Measurements from ENCODE around the gene ATG9B. TPM values are rescaled to one million over a fixed set of nuclear protein-coding genes. Genes with fewer than 3 reads are reported as not detected.

ATG9B gene
- polyA plus RNA-seq, 1 of the 3 experiments (the other 2 are of a cell fraction) = 0.67 TPM

- no peak for TF ChIP-seq CTCF (IDR thresholded peaks at IDR 0.05)
- 0 out of 2 replicates have a peak, but pooled peaks have one; percentile 7 for TF ChIP-seq YY1 (IDR thresholded peaks at IDR 0.05; ENCODE audit: low read depth)
- TF ChIP-seq ELF1 (IDR thresholded peaks at IDR 0.05) = no peak
- TF ChIP-seq, protein P1, sequence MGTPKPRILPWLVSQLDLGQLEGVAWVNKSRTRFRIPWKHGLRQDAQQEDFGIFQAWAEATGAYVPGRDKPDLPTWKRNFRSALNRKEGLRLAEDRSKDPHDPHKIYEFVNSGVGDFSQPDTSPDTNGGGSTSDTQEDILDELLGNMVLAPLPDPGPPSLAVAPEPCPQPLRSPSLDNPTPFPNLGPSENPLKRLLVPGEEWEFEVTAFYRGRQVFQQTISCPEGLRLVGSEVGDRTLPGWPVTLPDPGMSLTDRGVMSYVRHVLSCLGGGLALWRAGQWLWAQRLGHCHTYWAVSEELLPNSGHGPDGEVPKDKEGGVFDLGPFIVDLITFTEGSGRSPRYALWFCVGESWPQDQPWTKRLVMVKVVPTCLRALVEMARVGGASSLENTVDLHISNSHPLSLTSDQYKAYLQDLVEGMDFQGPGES (IDR thresholded peaks at IDR 0.05; ENCODE audit: low read depth, low read length) = no peak
- no peak for TF ChIP-seq USF2 (IDR thresholded peaks at IDR 0.05; ENCODE audit: borderline replicate concordance, low read depth, low read length)
- TF ChIP-seq GABPA (IDR thresholded peaks at IDR 0.05; ENCODE audit: low read depth) = no peak
- TF ChIP-seq, protein P2, sequence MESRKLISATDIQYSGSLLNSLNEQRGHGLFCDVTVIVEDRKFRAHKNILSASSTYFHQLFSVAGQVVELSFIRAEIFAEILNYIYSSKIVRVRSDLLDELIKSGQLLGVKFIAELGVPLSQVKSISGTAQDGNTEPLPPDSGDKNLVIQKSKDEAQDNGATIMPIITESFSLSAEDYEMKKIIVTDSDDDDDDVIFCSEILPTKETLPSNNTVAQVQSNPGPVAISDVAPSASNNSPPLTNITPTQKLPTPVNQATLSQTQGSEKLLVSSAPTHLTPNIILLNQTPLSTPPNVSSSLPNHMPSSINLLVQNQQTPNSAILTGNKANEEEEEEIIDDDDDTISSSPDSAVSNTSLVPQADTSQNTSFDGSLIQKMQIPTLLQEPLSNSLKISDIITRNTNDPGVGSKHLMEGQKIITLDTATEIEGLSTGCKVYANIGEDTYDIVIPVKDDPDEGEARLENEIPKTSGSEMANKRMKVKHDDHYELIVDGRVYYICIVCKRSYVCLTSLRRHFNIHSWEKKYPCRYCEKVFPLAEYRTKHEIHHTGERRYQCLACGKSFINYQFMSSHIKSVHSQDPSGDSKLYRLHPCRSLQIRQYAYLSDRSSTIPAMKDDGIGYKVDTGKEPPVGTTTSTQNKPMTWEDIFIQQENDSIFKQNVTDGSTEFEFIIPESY (IDR thresholded peaks at IDR 0.05; ENCODE audit: borderline replicate concordance, low read depth) = peak; percentile 66; the same call in 1 of the 2 replicates
- TF ChIP-seq MEF2A (IDR thresholded peaks at IDR 0.05; ENCODE audit: borderline replicate concordance, low read depth) = no peak
Observed at GRCh38 chr7:151038951-151039849, 14.9 kb upstream of the ATG9B start (continued).

DNA sequence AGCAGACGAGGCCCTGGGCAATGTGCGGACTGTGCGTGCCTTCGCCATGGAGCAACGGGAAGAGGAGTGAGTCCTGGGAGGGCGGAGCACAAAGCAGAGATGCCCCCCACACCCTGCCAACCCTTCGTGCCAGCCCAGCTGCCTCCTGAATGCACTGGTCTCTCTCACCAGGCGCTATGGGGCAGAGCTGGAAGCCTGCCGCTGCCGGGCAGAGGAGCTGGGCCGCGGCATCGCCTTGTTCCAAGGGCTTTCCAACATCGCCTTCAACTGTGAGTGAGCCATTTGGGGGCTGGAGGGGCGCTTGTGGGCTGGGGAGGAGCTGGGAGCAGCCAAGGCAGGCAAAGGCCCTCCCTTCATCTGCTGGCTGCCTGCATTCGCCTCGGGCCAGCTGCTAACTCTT, 11.6 kb upstream of the ATG9B start:
- peaks cover 25% of the 10 kb centered on the region for H3F3A ChIP-seq (replicated peaks; ENCODE audit: insufficient read depth)
- TF ChIP-seq TCF12 (IDR thresholded peaks at IDR 0.05) = no peak
- TF ChIP-seq GABPA (IDR thresholded peaks at IDR 0.05; ENCODE audit: low read depth) = no peak
- no peak for TF ChIP-seq RFX5 (IDR thresholded peaks at IDR 0.05; ENCODE audit: low read length)
- no peak for TF ChIP-seq SMC3 (IDR thresholded peaks at IDR 0.05; ENCODE audit: low read depth, low read length)
- no peak for TF ChIP-seq FOSL2 (IDR thresholded peaks at IDR 0.05; ENCODE audit: borderline replicate concordance, low read depth)
- peaks cover 12 to 52% of the 10 kb centered on the region in 2 experiments for H3K36me3 ChIP-seq (replicated peaks in 1 of 2; ENCODE audit: control insufficient read depth in 1 of 2, insufficient read depth in 2 of 2, low read length in 1 of 2)
- CTCF ChIA-PET = interaction anchor here (0.7 to 9.5 kb wide), 4 partner anchors 17 to 88 kb away, joined by 3 to 59 read pairs (median 4); no protein-coding TSS in a partner anchor
- peaks cover 22% of the 10 kb centered on the region for H3K79me2 ChIP-seq (ENCODE audit: insufficient read depth)
- H3K27ac ChIP-seq (ENCODE audit: low read depth in 2 of 2, low read length in 1 of 2) = no peak overlapping the region
- no peak overlapping the region for H3K4me3 ChIP-seq (ENCODE audit: low read depth in 2 of 2, low read length in 1 of 2)
- H2AFZ ChIP-seq (ENCODE audit: low read depth) = no peak overlapping the region
- no peaks in the 10 kb centered on the region for H3K9me2 ChIP-seq
- no peak for DNase-seq
- no peak overlapping the region for H3K4me2 ChIP-seq
- H3K27me3 ChIP-seq (ENCODE audit: insufficient read depth) = no peaks in the 10 kb centered on the region
- H3K9ac ChIP-seq = no peak overlapping the region
- H4K20me1 ChIP-seq (ENCODE audit: insufficient read depth) = no peaks in the 10 kb centered on the region
- WGBS (ENCODE audit: low lambda C conversion rate) = 95% methylated on average over 14 of the region's 17 CpGs
- no peaks in the 10 kb centered on the region for H3K9me3 ChIP-seq
- peaks cover 25 to 30% of the 10 kb centered on the region in 2 experiments for H3K4me1 ChIP-seq (ENCODE audit: control insufficient read depth in 1 of 2, insufficient read depth in 2 of 2, low read depth in 1 of 2, low read length in 1 of 2)
- POLR2A ChIA-PET = no interaction called here
